ENCODE data around the gene NMBR. TPM values are rescaled to one million over a fixed set of nuclear protein-coding genes. Genes with fewer than 3 reads are reported as not detected.

Gene NMBR
- total and polyA plus RNA-seq, 2 of the 8 experiments (the other 6 are each of a cell fraction or from before 2014, with no cell fraction given), result 0.08 TPM; not detected in 1

GRCh38 chr6:142185641-142186040 is 38.7 kb upstream of the NMBR start:
- 91% methylated on average over 1 of the region's 1 CpG; no CpG with 5 or more reads in 1 of the 2 experiments for WGBS, 2 experiments (ENCODE audit: extremely low coverage in 1 of 2, insufficient coverage in 1 of 2, insufficient read length in 1 of 2, insufficient replicate concordance in 2 of 2, low coverage in 1 of 2, low lambda C conversion rate in 2 of 2, missing lambda C conversion rate in 1 of 2)
- H2BK20ac ChIP-seq (ENCODE audit: low read length), result no peak overlapping the region
- no peaks in the 10 kb centered on the region for H3K79me1 ChIP-seq (ENCODE audit: low read depth, low read length)
- H3K4me1 ChIP-seq (replicated peaks in 1 of 4; ENCODE audit: control insufficient read depth in 3 of 4, insufficient read depth in 4 of 4, low read length in 3 of 4), result no peaks in the 10 kb centered on the region
- H3K56ac ChIP-seq (replicated peaks; ENCODE audit: insufficient read length, low read depth, low read length), result no peak overlapping the region
- TF ChIP-seq BACH1 (IDR thresholded peaks at IDR 0.05; ENCODE audit: low read length), result no peak
- TF ChIP-seq NRF1 (IDR thresholded peaks at IDR 0.05; ENCODE audit: low read depth, low read length), result no peak
- no peak for TF ChIP-seq KDM1A (IDR thresholded peaks at IDR 0.05; ENCODE audit: borderline replicate concordance, low read length)
- TF ChIP-seq TCF12 (IDR thresholded peaks at IDR 0.05; ENCODE audit: low read depth, low read length), result no peak
- TF ChIP-seq EZH2 (IDR thresholded peaks at IDR 0.05; ENCODE audit: low read depth, low read length, severe bottlenecking), result no peak
- TF ChIP-seq MAFK (IDR thresholded peaks at IDR 0.05; ENCODE audit: low read depth, low read length), result no peak
- no peak for TF ChIP-seq TBP (IDR thresholded peaks at IDR 0.05; ENCODE audit: low read depth, low read length)
- no peak for TF ChIP-seq USF2 (IDR thresholded peaks at IDR 0.05; ENCODE audit: low read length)
- no peak overlapping the region for H3K4me3 ChIP-seq (ENCODE audit: extremely low read depth in 1 of 4, insufficient read depth in 2 of 4, low read depth in 3 of 4, low read length in 4 of 4)
- no peaks in the 10 kb centered on the region for H3K9me3 ChIP-seq (ENCODE audit: insufficient read depth in 2 of 2, low read depth in 1 of 2, low read length in 1 of 2)
- H4K5ac ChIP-seq (ENCODE audit: insufficient read length, low read depth, low read length), result no peak overlapping the region
- no peaks in the 10 kb centered on the region for H3K79me2 ChIP-seq (ENCODE audit: control insufficient read depth in 1 of 2, insufficient read depth in 2 of 2, low read length in 2 of 2)
- no peak overlapping the region for H4K91ac ChIP-seq (replicated peaks; ENCODE audit: insufficient read length, low read length)
- H3K27me3 ChIP-seq (replicated peaks in 1 of 4; ENCODE audit: control insufficient read depth in 3 of 4, extremely low read depth in 1 of 4, insufficient read depth in 3 of 4, low read length in 3 of 4), result no peaks in the 10 kb centered on the region
- DNase-seq (ENCODE audit: low read depth in 1 of 2, low spot score in 2 of 2) (no peak), FAIRE-seq (no peak)
- peaks cover 0 to 9% (median 0%) of the 10 kb centered on the region in 4 experiments; a peak in 2 of 8 replicates for H3K36me3 ChIP-seq (ENCODE audit: control insufficient read depth in 2 of 4, insufficient read depth in 4 of 4, low read length in 3 of 4)
- no peak overlapping the region for H4K8ac ChIP-seq (ENCODE audit: extremely low read depth, insufficient read depth, low read length)
- H3K14ac ChIP-seq (ENCODE audit: insufficient read length), result no peak overlapping the region
- H2AK5ac ChIP-seq (ENCODE audit: low read depth, low read length), result no peak overlapping the region
- H2BK5ac ChIP-seq (ENCODE audit: low read depth, low read length), result no peak overlapping the region
- H3K9ac ChIP-seq (replicated peaks in 1 of 4; ENCODE audit: extremely low read depth in 1 of 4, low read depth in 3 of 4, low read length in 3 of 4), result no peak overlapping the region
- ChIA-PET CTCF (ENCODE audit: partially characterized antibody) (interaction anchor here (1.0 to 5.0 kb wide), 3 partner anchors 12 to 39 kb away, joined by 3 to 35 read pairs (median 4); partner anchors contain the start of genes NMBR and VTA1), POLR2A (ENCODE audit: partially characterized antibody) (interaction anchor here (1.6 kb wide), 1 partner anchor 37 kb away, joined by 3 read pairs; no protein-coding TSS in a partner anchor)
- H2BK15ac ChIP-seq (ENCODE audit: low read length), result no peak overlapping the region
- H3K27ac ChIP-seq (ENCODE audit: low read depth, low read length), result no peak overlapping the region
- H3K4ac ChIP-seq (replicated peaks; ENCODE audit: insufficient read length, low read depth, low read length), result no peak overlapping the region
- no peak overlapping the region for H3K4me2 ChIP-seq (ENCODE audit: insufficient read depth in 1 of 2, low read depth in 2 of 2, low read length in 2 of 2)
- H2BK12ac ChIP-seq (ENCODE audit: low read depth, low read length), result no peak overlapping the region
- no peak overlapping the region for H3K18ac ChIP-seq (ENCODE audit: extremely low read depth, low read length)
- H3K23ac ChIP-seq (ENCODE audit: insufficient read length), result no peak overlapping the region
- no peak overlapping the region for H2AFZ ChIP-seq (ENCODE audit: low read length)
- no peaks in the 10 kb centered on the region for H4K20me1 ChIP-seq (replicated peaks in 1 of 2; ENCODE audit: control insufficient read depth in 1 of 2, insufficient read depth in 2 of 2, low read length in 2 of 2)
- H2BK120ac ChIP-seq (replicated peaks; ENCODE audit: low read depth, low read length), result no peak overlapping the region
- no peaks in the 10 kb centered on the region for H3K23me2 ChIP-seq (ENCODE audit: low read depth, low read length)

Measured in H1 (cell line).